Gastroesophageal sphincter (tissue), 3 donors: ENCODE results near the gene KIAA1958.

Experiments used
- EP300 ChIP-seq: sonication (generic); formaldehyde crosslinking; IDR thresholded peaks from one replicate; pipeline ENCODE4 v1.6.1; 2017; ENCODE audit warnings: antibody characterized with exemption, mild to moderate bottlenecking
- POLR2A ChIP-seq, 2 donors: fragments of 450-650 bp; IDR thresholded peaks; one replicate each; pipeline ENCODE4 v1.6.1; 2017; ENCODE audit warnings: antibody characterized with exemption in 2 of 2, mild to moderate bottlenecking in 2 of 2, moderate library complexity in 1 of 2
- TF ChIP-seq, protein P1 (sequence below), 4 experiments: fragments of 200-600 bp in 2 of 4; fragments of 450-650 bp in 2 of 4; sonication (generic) in 1 of 4; IDR thresholded peaks; one replicate each; pipeline ENCODE4 v1.5.1; 2017 to 2019; ENCODE audit warnings: antibody characterized with exemption in 4 of 4, mild to moderate bottlenecking in 2 of 4, moderate library complexity in 2 of 4

DNA sequence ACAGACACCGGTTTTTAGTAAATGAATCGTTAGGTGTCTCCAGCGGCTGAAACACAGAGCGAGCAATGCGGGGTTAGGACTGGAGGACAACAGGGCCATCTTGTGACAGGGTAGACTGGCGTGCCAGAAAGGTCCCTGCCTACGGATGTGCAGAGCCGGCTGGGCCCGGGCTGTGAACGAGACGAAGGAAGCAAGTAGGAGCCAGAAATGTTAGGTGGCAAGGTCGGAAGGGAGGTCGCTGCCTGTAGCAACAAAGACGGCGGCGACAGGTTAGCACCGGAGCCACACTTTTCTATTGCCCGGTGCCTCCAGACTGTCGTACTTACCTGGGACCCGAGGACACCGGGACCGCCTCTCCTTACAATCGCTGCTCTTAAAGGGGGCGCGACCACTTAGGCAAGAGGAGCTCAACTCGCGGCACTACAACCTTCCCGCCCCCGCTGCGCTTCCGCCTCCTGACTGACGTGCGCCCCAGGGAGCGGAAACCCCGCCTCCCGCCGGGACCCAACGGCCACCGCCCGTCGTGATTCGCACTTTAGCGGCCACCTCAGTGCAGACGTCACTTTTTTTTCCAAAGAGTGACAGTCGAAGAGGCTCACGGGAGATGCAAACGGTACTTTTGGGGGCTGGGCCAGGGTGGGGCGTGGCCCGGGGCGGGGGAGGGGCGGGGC is 231.2 kb downstream of the KIAA1958 start, which contains the start of gene INIP:
- TF ChIP-seq, protein P1, sequence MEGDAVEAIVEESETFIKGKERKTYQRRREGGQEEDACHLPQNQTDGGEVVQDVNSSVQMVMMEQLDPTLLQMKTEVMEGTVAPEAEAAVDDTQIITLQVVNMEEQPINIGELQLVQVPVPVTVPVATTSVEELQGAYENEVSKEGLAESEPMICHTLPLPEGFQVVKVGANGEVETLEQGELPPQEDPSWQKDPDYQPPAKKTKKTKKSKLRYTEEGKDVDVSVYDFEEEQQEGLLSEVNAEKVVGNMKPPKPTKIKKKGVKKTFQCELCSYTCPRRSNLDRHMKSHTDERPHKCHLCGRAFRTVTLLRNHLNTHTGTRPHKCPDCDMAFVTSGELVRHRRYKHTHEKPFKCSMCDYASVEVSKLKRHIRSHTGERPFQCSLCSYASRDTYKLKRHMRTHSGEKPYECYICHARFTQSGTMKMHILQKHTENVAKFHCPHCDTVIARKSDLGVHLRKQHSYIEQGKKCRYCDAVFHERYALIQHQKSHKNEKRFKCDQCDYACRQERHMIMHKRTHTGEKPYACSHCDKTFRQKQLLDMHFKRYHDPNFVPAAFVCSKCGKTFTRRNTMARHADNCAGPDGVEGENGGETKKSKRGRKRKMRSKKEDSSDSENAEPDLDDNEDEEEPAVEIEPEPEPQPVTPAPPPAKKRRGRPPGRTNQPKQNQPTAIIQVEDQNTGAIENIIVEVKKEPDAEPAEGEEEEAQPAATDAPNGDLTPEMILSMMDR (IDR thresholded peaks at IDR 0.05) = peak in 2 of 4 experiments; percentile 18 to 21
- TF ChIP-seq POLR2A (IDR thresholded peaks at IDR 0.05) (peak in 1 of 2 donors; percentile 21), EP300 (no peak)
